Stimulated activated CD4-positive, alpha-beta T cell treated with anti-CD3 and anti-CD28 coated beads, TNF-alpha, amount 100 ng/mL, for 4 hours (primary cell): ENCODE measurements around the gene HERC2.

Experiments used
- DNase-seq, 3 experiments: peaks; one replicate each; pipeline ENCODE4 v3.0.0-alpha.2; 2020; ENCODE audit warnings: low read depth in 3 of 3

Gene HERC2

GRCh38 chr15:28113394-28114113 is 208.4 kb downstream of the HERC2 start:
- no peak for DNase-seq

- DNase-seq = no peak
Measured at GRCh38 chr15:28112962-28113361, 209.0 kb downstream of the HERC2 start.

- DNase-seq = no peak
Measured at GRCh38 chr15:28112101-28112760, 209.7 kb downstream of the HERC2 start.

GRCh38 chr15:28111543-28111942 is 210.4 kb downstream of the HERC2 start:
- DNase-seq = no peak

- DNase-seq = no peak
Measured at GRCh38 chr15:28110481-28110881, 211.5 kb downstream of the HERC2 start.

GRCh38 chr15:28109626-28110455 is 212.1 kb downstream of the HERC2 start:
- DNase-seq = no peak

GRCh38 chr15:28107904-28108275 is 214.1 kb downstream of the HERC2 start:
- DNase-seq = no peak

- DNase-seq = no peak
Measured at GRCh38 chr15:28107111-28107903, 214.7 kb downstream of the HERC2 start.

- no peak for DNase-seq
Measured at GRCh38 chr15:28106294-28107110, 215.5 kb downstream of the HERC2 start.

- DNase-seq = no peak
Measured at GRCh38 chr15:28105793-28106192, 216.2 kb downstream of the HERC2 start.

GRCh38 chr15:28105224-28105791 is 216.7 kb downstream of the HERC2 start:
- DNase-seq = no peak

- DNase-seq = no peak
Measured at GRCh38 chr15:28104326-28104725, 217.7 kb downstream of the HERC2 start.

- no peak for DNase-seq
Measured at GRCh38 chr15:28103831-28104230, 218.1 kb downstream of the HERC2 start.

- no peak for DNase-seq
Measured at GRCh38 chr15:28101983-28102441, 220.0 kb downstream of the HERC2 start.

GRCh38 chr15:28101201-28101600 is 220.8 kb downstream of the HERC2 start:
- no peak for DNase-seq

GRCh38 chr15:28100516-28101195 is 221.3 kb downstream of the HERC2 start:
- no peak for DNase-seq

- no peak for DNase-seq
Measured at GRCh38 chr15:28099555-28100140, 222.3 kb downstream of the HERC2 start.

GRCh38 chr15:28098766-28099554 is 223.0 kb downstream of the HERC2 start, which contains the start of gene OCA2:
OCA2 (minus strand) TSS chr15:28099315; CDS start chr15:28081874, 17,441 bp downstream.
- peak; percentile 35 to 54 (median 44) for DNase-seq

GRCh38 chr15:28098360-28098765 is 223.6 kb downstream of the HERC2 start:
- DNase-seq = no peak
